C4-2B (cell line): ENCODE measurements around the gene LRFN2.

Experiments
- H3K27ac ChIP-seq: fragments of 450-650 bp; 2 replicates; pipeline ENCODE4 v1.5.1; 2017
- ZFX ChIP-seq: fragments of 450-650 bp; IDR thresholded peaks from 2 replicates; pipeline ENCODE4 v1.6.1; 2017
- TF ChIP-seq, protein P1 (sequence below): fragments of 450-650 bp; conservative IDR thresholded peaks from 2 replicates; pipeline ENCODE4 v1.5.1; 2017; ENCODE audit warnings: mild to moderate bottlenecking

The LRFN2 gene

DNA sequence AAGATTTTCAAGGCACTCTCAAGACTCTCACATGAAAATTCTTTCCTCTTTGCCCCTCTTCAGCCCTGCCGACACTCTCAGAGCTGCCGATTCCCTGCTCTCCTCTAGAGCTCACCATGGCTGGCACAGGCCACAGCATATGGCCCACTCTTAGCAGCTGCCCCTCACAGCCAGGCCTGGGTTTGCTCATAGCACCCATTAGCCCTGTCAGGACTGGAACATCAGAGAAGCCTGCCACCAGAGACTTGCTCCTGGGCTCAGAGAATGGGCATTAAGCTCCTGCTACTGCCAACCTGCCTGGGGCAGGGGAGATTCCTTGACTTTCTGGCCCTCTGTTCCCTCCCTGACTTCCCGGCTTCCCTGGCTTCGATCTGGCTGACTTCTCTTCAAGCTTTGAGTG is 96.7 kb downstream of the LRFN2 start:
- TF ChIP-seq, protein P1, sequence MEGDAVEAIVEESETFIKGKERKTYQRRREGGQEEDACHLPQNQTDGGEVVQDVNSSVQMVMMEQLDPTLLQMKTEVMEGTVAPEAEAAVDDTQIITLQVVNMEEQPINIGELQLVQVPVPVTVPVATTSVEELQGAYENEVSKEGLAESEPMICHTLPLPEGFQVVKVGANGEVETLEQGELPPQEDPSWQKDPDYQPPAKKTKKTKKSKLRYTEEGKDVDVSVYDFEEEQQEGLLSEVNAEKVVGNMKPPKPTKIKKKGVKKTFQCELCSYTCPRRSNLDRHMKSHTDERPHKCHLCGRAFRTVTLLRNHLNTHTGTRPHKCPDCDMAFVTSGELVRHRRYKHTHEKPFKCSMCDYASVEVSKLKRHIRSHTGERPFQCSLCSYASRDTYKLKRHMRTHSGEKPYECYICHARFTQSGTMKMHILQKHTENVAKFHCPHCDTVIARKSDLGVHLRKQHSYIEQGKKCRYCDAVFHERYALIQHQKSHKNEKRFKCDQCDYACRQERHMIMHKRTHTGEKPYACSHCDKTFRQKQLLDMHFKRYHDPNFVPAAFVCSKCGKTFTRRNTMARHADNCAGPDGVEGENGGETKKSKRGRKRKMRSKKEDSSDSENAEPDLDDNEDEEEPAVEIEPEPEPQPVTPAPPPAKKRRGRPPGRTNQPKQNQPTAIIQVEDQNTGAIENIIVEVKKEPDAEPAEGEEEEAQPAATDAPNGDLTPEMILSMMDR: no peak
- TF ChIP-seq ZFX: no peak

DNA sequence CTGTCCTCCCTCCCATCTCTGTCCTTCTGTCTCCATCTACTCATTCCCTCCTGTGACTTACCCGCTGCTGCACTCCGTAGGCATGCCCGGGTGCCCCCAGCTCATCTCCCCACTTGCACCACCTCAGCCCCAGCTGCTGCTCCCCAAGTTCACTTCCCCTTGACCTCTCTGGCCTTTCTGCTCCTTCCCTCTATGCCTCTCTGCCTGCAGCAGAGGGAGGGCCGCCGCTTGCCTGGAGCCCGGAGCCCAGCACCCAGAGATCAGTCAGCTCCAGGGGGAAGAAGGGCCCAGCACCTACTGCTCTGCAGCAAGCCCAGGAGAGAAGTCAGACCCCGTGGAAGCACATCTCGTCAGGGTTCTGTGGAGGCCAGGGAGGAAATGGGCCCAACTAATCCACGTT is 97.4 kb downstream of the LRFN2 start:
- TF ChIP-seq ZFX: no peak
- TF ChIP-seq, protein P1: no peak
- no peak overlapping the region for H3K27ac ChIP-seq

More for the DNA sequence above, 96.7 kb downstream of the LRFN2 start:
- H3K27ac ChIP-seq: no peak overlapping the region

DNA sequence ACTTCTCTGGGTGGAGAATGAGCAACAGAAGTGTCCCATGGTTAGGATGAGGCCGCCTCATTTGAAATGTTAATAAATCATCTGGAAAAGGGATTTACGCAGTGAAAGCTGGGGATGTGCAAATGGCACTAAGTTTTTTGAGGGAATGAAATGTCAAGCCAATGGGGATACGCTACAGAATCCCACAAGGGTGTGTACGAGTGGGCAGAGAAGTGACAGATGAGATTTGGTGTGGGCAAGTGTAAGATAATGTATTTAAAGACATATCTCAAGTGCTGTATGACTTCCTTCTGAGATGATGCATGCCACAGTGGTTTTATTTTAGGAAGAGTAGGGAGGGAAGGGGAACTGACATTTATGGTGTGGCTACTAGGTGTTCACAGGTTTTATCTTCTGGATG is 100.6 kb downstream of the LRFN2 start:
- TF ChIP-seq, protein P1: no peak
- no peak for TF ChIP-seq ZFX
- H3K27ac ChIP-seq: no peak overlapping the region

DNA sequence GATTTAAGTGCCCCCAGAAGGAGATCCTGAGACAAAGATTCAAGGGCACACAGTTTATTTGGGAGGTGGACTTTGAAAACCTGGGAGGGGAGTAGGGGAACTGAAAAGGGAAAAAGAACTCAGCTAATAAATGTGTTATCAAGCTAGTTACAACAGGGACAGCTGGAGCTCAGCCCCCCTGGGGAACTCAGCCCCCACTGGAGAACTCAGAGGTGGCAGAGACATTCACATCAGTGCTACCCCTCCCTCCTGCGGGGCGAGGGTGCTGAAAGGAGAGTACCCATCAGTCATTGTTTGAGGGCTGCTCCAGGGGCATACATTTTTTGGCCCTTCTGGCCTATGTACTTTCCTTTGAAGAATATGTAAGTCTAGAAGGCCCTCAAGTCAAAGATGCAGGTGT is 101.4 kb downstream of the LRFN2 start:
- H3K27ac ChIP-seq: no peak overlapping the region
- no peak for TF ChIP-seq ZFX
- TF ChIP-seq, protein P1: no peak

DNA sequence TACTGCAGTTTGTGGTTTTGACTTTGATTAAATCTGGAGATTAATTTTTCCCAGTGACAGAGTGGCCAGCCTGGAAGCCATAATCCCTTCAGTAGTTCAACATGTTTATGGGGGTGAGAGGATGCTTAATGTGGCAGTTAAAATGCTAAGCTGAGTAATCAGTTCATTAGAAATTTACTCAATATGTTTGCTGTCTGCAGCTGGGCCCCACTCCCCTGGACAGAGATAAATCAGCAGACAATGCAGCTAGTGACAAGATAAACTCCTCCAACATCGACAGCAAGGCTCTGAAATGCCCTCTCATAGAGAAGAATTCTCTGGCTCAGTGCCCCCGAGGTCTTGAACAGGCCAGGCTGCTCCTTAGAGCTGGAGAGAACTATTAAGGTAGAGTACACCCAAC is 101.9 kb downstream of the LRFN2 start:
- H3K27ac ChIP-seq: no peak overlapping the region

DNA sequence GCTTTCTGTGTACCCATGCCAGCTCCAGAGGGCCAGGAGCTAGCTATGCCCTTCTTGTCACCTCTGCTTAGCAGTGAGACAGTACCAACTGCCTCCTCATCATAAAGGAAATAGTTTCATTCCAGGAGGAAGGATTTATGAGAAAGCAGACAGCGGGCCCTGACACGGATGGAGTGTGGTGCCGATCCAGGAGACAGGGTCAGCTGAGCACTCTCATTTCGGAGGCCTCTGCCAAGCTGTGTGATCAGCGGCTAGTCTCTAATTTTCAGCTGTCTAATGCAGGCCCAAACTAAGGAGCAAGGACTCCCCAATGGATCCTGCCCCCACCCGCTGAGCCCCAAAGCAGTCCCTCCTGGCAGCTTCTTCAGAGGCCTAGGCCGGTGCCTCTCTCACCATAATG is 103.1 kb downstream of the LRFN2 start:
- TF ChIP-seq, protein P1: no peak
- no peak for TF ChIP-seq ZFX

More for the DNA sequence above, 101.9 kb downstream of the LRFN2 start:
- TF ChIP-seq, protein P1: no peak
- TF ChIP-seq ZFX: no peak

DNA sequence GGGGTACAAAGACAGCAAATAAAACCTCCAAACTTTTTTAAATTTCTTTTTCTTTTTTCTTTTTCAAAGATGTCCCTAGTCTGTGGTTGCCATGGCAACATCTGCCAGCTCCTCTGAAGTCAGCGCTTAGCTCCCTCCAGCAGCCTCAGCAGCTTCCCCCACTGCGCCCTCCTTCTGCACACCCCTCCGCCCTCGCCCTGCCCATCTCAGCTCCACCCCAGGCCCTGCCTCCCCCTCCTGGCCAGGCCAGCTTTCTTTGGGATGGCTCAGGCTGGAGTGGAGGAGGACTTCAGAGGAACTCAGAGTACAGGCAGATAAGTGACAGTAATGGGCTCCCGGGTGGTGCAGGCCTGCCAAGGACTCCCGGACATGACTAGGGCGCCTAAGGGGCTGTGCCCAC is 104.6 kb downstream of the LRFN2 start:
- TF ChIP-seq, protein P1: no peak
- no peak for TF ChIP-seq ZFX
- H3K27ac ChIP-seq: no peak overlapping the region

More for the DNA sequence above, 103.1 kb downstream of the LRFN2 start:
- H3K27ac ChIP-seq: no peak overlapping the region
